Measurements from ENCODE around the gene PCDH9.

The PCDH9 gene

DNA sequence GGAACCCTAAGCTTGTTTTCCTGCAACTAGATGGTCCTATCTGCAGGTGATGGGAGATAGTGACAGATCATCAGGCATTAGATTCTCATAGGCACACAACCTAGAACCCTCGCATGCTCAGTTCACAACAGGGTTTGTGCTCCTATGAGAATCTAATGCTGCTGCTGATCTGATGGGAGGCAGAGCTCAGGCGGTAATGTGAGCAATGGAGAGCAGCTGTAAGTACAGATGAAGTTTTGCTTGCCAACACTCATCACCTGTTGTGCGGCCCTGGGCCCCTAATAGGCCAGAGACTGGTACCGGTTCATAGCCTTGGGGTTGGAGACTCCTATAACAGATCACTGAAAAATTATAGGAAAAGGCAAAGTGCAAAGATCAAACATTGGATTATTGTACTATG lies 267.2 kb downstream of the PCDH9 start:
- H3K79me2 ChIP-seq (ENCODE audit: control insufficient read depth, insufficient read depth, low read length, unreplicated experiment), result no peaks in the 10 kb centered on the region
- H3K27ac ChIP-seq (ENCODE audit: low read depth, low read length), result no peak overlapping the region
- H3K27me3 ChIP-seq (ENCODE audit: insufficient read depth, low read length), result no peaks in the 10 kb centered on the region
- H3K4me1 ChIP-seq (ENCODE audit: control insufficient read depth, insufficient read depth, low read length, unreplicated experiment), result no peaks in the 10 kb centered on the region
- no peak overlapping the region for H2AFZ ChIP-seq (ENCODE audit: low read length, unreplicated experiment)
- H3K4me3 ChIP-seq (ENCODE audit: low read depth, low read length), result no peak overlapping the region
- H3K36me3 ChIP-seq (ENCODE audit: insufficient read depth, low read length), result no peaks in the 10 kb centered on the region

DNA sequence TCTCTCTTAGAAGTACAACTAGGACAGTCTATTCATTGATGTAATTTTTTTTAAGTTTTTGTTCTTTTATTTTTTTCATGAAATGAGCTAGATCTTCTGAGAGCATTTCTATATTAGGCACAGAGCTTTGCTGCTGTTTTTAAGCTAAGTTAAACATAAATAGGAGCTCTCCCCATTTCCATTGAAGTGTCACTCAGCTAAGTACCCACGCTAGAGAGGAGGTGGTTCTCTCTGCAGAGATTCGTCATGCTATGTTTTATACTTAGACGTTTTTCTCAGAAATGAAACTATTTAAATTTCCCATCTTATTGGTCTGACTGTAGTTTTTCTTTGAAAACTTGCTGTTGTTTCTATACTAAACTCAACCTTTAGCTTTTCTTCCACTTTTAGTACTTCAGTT lies 271.5 kb downstream of the PCDH9 start:
- H3K79me2 ChIP-seq (ENCODE audit: control insufficient read depth, insufficient read depth, low read length, unreplicated experiment), result no peaks in the 10 kb centered on the region
- no peaks in the 10 kb centered on the region for H3K36me3 ChIP-seq (ENCODE audit: insufficient read depth, low read length)
- H3K4me1 ChIP-seq (ENCODE audit: control insufficient read depth, insufficient read depth, low read length, unreplicated experiment), result no peaks in the 10 kb centered on the region
- no peaks in the 10 kb centered on the region for H3K27me3 ChIP-seq (ENCODE audit: insufficient read depth, low read length)
- H3K27ac ChIP-seq (ENCODE audit: low read depth, low read length), result no peak overlapping the region
- H3K4me3 ChIP-seq (ENCODE audit: low read depth, low read length), result no peak overlapping the region
- peak overlapping the region; percentile 6 for H2AFZ ChIP-seq (ENCODE audit: low read length, unreplicated experiment)

DNA sequence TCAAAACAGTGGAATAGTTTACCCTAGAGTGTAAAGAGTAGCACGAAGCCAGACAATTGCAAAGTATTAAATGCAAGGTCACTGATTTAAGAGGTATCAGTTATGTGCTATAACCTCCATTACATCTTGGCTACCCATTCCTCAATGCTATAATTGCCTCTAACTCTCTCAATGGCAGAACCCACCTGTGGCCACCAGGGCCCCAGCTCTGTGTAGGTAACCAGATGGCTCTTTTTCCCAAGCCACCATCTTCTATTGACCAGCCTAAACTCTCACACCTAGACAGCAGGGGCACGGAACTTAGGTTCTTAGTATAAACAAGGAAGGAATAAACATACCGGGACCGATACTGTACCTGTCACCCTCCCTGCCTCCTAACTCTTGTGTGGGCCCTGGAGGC lies 277.6 kb downstream of the PCDH9 start:
- Histone ChIP-seq H3K4me1 (ENCODE audit: control insufficient read depth, insufficient read depth, low read length, unreplicated experiment) (no peaks in the 10 kb centered on the region), H2AFZ (ENCODE audit: low read length, unreplicated experiment) (no peak overlapping the region), H3K79me2 (ENCODE audit: control insufficient read depth, insufficient read depth, low read length, unreplicated experiment) (no peaks in the 10 kb centered on the region), H3K4me3 (ENCODE audit: low read depth, low read length) (no peak overlapping the region), H3K27ac (ENCODE audit: low read depth, low read length) (no peak overlapping the region), H3K27me3 (ENCODE audit: insufficient read depth, low read length) (no peaks in the 10 kb centered on the region), H3K36me3 (ENCODE audit: insufficient read depth, low read length) (no peaks in the 10 kb centered on the region)

DNA sequence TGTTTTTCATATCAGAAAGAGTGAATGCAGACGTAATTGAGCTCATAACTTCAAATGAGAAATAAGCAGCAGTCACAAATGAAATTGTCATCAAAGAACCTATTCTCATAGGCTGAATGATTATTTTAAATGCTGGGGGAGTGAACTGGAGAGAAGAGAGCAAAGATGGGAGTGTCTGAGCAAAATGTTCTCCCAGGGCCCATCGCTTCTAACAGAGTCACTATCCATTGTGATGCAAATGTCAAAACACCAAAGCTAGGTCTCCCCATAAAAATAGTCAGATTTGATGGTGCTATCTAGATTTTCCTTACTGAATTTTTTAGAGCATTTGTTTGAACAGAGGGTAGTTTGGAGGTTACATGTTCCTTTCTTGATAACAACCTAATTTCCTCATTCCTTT lies 278.7 kb downstream of the PCDH9 start:
- Histone ChIP-seq H3K79me2 (ENCODE audit: control insufficient read depth, insufficient read depth, low read length, unreplicated experiment) (no peaks in the 10 kb centered on the region), H3K36me3 (ENCODE audit: insufficient read depth, low read length) (no peaks in the 10 kb centered on the region), H3K27ac (ENCODE audit: low read depth, low read length) (no peak overlapping the region), H3K4me1 (ENCODE audit: control insufficient read depth, insufficient read depth, low read length, unreplicated experiment) (no peaks in the 10 kb centered on the region), H3K4me3 (ENCODE audit: low read depth, low read length) (no peak overlapping the region), H3K27me3 (ENCODE audit: insufficient read depth, low read length) (no peaks in the 10 kb centered on the region), H2AFZ (ENCODE audit: low read length, unreplicated experiment) (no peak overlapping the region)

DNA sequence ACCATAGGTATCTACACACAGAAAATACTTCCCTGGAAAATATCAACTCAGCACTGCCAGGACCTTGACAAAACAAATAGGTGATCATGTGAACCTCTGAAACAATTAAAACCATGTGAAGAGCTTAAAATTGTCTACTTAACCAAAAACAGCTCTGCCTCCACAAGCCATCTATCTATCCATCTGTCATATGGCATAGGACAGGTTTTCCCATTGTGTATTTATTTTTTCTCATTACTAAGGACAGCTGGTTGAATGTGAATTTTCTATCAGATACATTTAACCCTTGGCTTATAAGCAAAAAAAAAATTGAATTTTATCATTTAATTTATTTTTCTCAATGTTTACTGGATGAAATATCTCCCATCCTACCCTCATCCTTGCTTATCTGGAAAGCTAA lies 279.5 kb downstream of the PCDH9 start:
- Histone ChIP-seq H3K36me3 (ENCODE audit: insufficient read depth, low read length) (no peaks in the 10 kb centered on the region), H2AFZ (ENCODE audit: low read length, unreplicated experiment) (no peak overlapping the region), H3K27me3 (ENCODE audit: insufficient read depth, low read length) (no peaks in the 10 kb centered on the region), H3K4me3 (ENCODE audit: low read depth, low read length) (no peak overlapping the region), H3K4me1 (ENCODE audit: control insufficient read depth, insufficient read depth, low read length, unreplicated experiment) (no peaks in the 10 kb centered on the region), H3K79me2 (ENCODE audit: control insufficient read depth, insufficient read depth, low read length, unreplicated experiment) (no peaks in the 10 kb centered on the region), H3K27ac (ENCODE audit: low read depth, low read length) (no peak overlapping the region)

DNA sequence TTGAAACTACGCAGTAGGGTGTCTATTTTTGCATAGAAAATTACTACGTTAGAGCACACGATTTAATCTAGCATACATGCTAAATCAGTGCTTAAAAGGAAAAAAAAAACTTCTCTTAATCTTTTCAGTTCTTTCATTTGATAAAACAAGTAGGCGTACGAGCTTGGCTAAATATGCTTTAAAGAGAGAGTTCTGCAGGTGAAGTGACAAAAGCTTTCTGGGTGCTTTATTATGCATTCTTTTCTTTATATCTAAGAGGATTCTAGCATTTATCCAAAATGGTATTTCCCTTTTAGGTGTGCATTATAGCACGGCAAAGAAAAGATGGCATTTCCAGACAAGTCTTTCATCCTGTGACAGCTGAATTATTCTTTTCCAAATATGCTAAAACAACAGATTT lies 281.2 kb downstream of the PCDH9 start:
- H3K79me2 ChIP-seq (ENCODE audit: control insufficient read depth, insufficient read depth, low read length, unreplicated experiment), result no peaks in the 10 kb centered on the region
- no peak overlapping the region for H2AFZ ChIP-seq (ENCODE audit: low read length, unreplicated experiment)
- H3K36me3 ChIP-seq (ENCODE audit: insufficient read depth, low read length), result no peaks in the 10 kb centered on the region
- H3K4me1 ChIP-seq (ENCODE audit: control insufficient read depth, insufficient read depth, low read length, unreplicated experiment), result no peaks in the 10 kb centered on the region
- no peak overlapping the region for H3K27ac ChIP-seq (ENCODE audit: low read depth, low read length)
- H3K4me3 ChIP-seq (ENCODE audit: low read depth, low read length), result no peak overlapping the region
- H3K27me3 ChIP-seq (ENCODE audit: insufficient read depth, low read length), result no peaks in the 10 kb centered on the region

DNA sequence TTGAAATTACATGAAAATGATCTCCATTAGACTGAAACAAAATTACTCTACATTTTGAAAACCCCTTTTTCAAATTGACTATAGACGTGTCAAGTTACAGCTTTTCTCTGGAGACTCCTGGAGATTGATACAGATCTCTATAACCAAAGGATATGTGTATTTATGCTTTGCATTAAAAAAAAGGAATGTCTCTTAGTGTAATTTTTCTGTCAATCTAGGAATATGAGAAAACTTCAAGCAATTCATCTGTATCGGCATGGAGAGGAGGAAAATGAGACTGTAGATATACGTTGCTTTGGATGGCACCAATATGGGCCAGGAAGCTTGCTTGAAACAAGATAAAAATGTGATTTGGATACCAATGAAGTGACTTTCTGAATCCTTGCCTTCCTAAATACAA lies 286.6 kb downstream of the PCDH9 start:
- H3K36me3 ChIP-seq (ENCODE audit: insufficient read depth, low read length), result no peaks in the 10 kb centered on the region
- no peak overlapping the region for H2AFZ ChIP-seq (ENCODE audit: low read length, unreplicated experiment)
- no peaks in the 10 kb centered on the region for H3K4me1 ChIP-seq (ENCODE audit: control insufficient read depth, insufficient read depth, low read length, unreplicated experiment)
- no peak overlapping the region for H3K27ac ChIP-seq (ENCODE audit: low read depth, low read length)
- no peaks in the 10 kb centered on the region for H3K27me3 ChIP-seq (ENCODE audit: insufficient read depth, low read length)
- no peak overlapping the region for H3K4me3 ChIP-seq (ENCODE audit: low read depth, low read length)
- no peaks in the 10 kb centered on the region for H3K79me2 ChIP-seq (ENCODE audit: control insufficient read depth, insufficient read depth, low read length, unreplicated experiment)

DNA sequence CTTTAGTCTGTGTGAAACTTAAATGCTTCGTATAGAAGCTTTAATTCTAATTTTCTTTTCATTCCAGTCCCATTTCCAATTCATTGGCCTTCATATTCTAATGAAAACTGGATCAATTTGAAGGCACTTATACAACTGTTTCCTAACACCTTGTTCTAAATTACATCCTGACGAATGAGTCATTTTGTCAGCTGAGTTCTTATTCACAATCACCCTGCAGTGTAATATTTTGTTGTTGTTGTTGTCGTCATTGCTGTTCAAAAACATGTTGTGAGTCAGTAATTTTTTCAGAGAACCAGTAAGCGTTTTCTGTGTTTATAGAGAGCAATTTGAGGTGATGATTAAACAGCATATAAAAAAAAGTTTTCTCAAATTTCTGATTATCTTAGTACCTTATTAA lies 290.0 kb downstream of the PCDH9 start:
- H3K36me3 ChIP-seq (ENCODE audit: insufficient read depth, low read length), result no peaks in the 10 kb centered on the region
- H3K27me3 ChIP-seq (ENCODE audit: insufficient read depth, low read length), result no peaks in the 10 kb centered on the region
- H3K79me2 ChIP-seq (ENCODE audit: control insufficient read depth, insufficient read depth, low read length, unreplicated experiment), result no peaks in the 10 kb centered on the region
- no peak overlapping the region for H3K4me3 ChIP-seq (ENCODE audit: low read depth, low read length)
- H3K27ac ChIP-seq (ENCODE audit: low read depth, low read length), result no peak overlapping the region
- H2AFZ ChIP-seq (ENCODE audit: low read length, unreplicated experiment), result no peak overlapping the region
- no peaks in the 10 kb centered on the region for H3K4me1 ChIP-seq (ENCODE audit: control insufficient read depth, insufficient read depth, low read length, unreplicated experiment)

DNA sequence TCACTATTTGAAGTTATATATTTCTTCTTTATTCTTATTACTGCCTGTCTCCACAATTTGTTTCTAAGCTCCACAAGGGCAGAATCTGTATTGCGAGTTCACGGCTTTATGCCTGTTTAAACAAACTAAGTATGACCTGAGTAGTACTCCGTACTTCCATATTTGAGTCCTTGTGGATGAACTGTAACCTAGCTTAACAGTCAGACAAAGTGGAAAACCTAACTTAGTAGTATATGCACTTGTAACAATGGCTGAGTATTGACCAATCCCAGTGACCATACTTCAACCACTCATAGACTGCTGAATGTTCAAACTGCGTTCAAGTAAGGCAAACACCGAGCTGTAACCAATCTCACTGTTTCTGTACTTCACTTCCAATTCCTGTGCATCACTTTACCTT lies 292.7 kb downstream of the PCDH9 start:
- no peak overlapping the region for H2AFZ ChIP-seq (ENCODE audit: low read length, unreplicated experiment)

DNA sequence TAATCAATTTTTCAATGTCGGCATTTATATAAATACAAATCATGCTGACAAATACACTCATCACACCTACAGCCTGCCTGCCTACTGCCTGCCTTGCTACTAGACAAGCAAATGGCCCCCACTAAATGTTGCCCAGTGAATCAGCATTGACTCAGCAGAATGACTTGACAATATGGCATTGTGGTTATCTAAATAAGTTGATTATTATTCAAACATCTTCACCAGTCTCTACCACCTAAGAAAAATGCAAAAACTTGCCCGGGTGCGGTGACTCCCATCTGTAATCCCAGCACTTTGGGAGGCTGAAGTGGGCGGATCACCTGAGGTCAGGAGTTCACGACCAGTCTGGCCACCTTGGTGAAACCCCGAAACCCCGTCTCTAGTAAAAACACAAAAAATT lies 296.1 kb downstream of the PCDH9 start:
- Histone ChIP-seq H2AFZ (ENCODE audit: low read length, unreplicated experiment) (peak overlapping the region; percentile 83), H3K36me3 (ENCODE audit: insufficient read depth, low read length) (no peaks in the 10 kb centered on the region), H3K4me3 (ENCODE audit: low read depth, low read length) (peak overlapping the region; percentile 9; the same call in 1 of the 2 replicates), H3K27me3 (ENCODE audit: insufficient read depth, low read length) (no peaks in the 10 kb centered on the region), H3K79me2 (ENCODE audit: control insufficient read depth, insufficient read depth, low read length, unreplicated experiment) (no peaks in the 10 kb centered on the region), H3K4me1 (ENCODE audit: control insufficient read depth, insufficient read depth, low read length, unreplicated experiment) (peaks cover 11% of the 10 kb centered on the region), H3K27ac (ENCODE audit: low read depth, low read length) (peak overlapping the region; percentile 72)

More for the DNA sequence above, 292.7 kb downstream of the PCDH9 start:
- H3K4me1 ChIP-seq (ENCODE audit: control insufficient read depth, insufficient read depth, low read length, unreplicated experiment), result peaks cover 11% of the 10 kb centered on the region
- no peak overlapping the region for H3K4me3 ChIP-seq (ENCODE audit: low read depth, low read length)
- H3K27ac ChIP-seq (ENCODE audit: low read depth, low read length), result no peak overlapping the region
- H3K27me3 ChIP-seq (ENCODE audit: insufficient read depth, low read length), result no peaks in the 10 kb centered on the region
- H3K79me2 ChIP-seq (ENCODE audit: control insufficient read depth, insufficient read depth, low read length, unreplicated experiment), result no peaks in the 10 kb centered on the region
- H3K36me3 ChIP-seq (ENCODE audit: insufficient read depth, low read length), result no peaks in the 10 kb centered on the region

DNA sequence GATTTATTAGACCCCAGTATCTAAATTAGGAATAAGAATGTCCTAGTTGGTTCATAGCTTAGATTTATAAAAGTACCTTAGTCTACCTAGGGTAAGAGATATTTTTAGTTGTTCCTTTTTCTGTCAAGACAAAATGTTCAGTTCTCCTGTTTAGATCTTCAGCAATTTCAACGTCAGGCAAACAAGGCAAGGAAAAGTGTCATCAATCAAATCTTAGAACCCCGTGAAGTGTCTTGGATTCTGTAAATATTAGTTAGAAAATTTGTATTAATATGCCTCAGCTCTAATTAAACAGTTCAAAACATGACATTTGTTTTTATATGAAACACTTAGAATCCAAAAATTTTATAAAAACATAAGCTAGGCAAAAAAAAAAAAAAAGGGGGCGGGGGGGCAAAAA lies 296.6 kb downstream of the PCDH9 start:
- Histone ChIP-seq H3K79me2 (ENCODE audit: control insufficient read depth, insufficient read depth, low read length, unreplicated experiment) (no peaks in the 10 kb centered on the region), H3K27me3 (ENCODE audit: insufficient read depth, low read length) (no peaks in the 10 kb centered on the region), H3K27ac (ENCODE audit: low read depth, low read length) (no peak overlapping the region; the same call in 1 of the 2 replicates), H2AFZ (ENCODE audit: low read length, unreplicated experiment) (peak overlapping the region; percentile 83), H3K4me3 (ENCODE audit: low read depth, low read length) (no peak overlapping the region), H3K4me1 (ENCODE audit: control insufficient read depth, insufficient read depth, low read length, unreplicated experiment) (peaks cover 11% of the 10 kb centered on the region), H3K36me3 (ENCODE audit: insufficient read depth, low read length) (no peaks in the 10 kb centered on the region)
